NCI-H2227 (cell line): ENCODE data around the gene MAPK11.

ENCODE experiments used
- DNase-seq: peaks from one replicate; lab custom pipeline; 2025; ENCODE audit not compliant: unreplicated experiment; lab: John Stamatoyannopoulos, UW

MAPK11 gene

DNA sequence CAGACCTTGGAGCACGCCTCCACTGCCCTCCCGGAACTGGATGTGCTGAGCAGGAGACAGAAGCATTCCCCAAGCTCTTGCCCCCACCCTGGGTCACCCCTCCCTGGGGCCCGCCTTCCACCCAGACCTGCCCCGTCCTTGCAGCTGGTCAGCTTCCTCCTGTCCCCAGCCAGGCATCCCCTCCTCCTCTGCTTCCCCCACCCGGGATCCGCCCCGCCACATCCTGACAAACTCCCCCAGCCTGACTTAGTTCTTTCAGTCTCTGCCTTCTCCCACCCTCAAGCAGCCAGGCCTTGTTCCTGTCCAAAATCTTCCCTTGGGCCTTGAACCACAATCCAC is 38.4 kb upstream of the MAPK11 start:
- DNase-seq = no peak

GRCh38 chr22:50307890-50308596 is 37.9 kb upstream of the MAPK11 start:
- no peak for DNase-seq

- peak; percentile 80 for DNase-seq
Observed at GRCh38 chr22:50306753-50307749, 36.9 kb upstream of the MAPK11 start, which contains the start of gene PLXNB2. Gene PLXNB2, minus strand, starts transcription at chr22:50307646. Its CDS starts 17,062 bp downstream, at chr22:50290584.

DNA sequence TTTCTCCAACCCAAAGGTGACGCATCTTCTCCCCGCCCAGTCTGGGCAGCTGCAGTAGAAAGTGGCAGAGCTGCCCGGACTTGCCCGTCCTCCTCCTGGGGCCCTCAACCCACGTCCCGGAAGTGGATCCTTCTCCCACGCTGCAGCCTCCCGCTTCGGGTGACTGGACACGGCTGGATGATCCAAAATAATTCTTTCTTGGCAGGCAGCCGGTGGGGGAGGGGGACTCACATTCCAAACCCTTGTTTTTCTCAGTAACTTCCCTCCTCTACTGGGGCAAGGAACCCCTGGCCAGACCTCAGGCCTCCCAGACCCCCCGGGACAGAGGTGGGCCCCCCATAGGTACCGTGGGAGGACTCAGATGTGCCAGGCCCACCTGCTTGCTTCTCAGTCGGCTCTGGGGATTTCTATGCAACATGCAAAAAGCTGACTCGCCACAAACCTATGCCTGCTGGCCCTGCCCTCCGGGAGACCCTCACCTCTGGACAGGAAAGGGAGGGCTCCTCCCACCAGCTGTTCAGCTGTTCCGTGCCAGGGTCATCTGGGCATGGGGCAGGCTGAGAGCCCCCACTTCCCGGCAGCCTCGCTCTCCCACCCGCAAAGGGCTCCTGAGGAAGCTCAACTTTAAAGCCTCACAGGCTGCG is 35.9 kb upstream of the MAPK11 start:
- DNase-seq = peak; percentile 17

- no peak for DNase-seq
Observed at GRCh38 chr22:50305393-50305922, 35.3 kb upstream of the MAPK11 start.

DNA sequence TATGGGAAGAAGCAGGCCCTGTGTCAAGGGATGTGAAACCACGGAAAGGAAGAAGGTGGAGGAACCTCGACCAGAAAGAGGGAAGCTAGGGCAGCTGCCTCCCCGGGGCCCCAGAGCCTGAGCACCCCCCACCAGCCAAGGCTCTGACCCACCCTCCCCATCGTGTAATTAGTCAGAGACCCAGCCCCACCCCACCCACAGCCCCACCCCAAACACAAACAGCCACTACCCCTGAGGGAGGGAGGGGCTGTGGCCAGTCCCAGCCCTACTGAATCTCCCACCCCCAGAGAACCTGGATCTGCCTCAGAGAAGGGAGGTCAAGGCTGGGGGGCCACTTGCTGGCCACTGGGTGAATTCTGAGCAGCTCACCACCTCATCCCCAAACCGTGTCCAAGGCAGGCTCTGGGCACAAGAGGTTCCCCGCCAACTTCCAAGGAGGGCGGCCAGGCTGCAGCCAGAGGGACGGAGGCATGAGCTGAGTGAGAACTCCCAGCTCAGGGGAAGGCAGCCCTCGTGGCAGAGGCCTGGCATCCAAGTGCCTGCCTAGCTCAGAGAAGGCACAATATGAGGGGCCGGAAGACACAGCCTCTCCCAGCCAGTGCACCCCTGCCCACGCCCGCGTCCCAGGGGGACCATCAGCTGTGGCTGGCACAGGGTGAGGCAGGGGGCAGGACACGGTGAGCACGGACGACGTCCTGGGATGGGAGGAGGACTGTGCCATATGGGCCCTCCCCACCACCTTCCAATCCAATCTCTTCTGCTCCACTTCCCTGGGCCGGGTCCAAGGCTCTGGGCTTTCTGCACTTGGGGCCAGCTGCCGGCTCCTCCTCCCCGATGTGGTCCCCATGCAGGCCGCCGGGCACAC is 34.6 kb upstream of the MAPK11 start:
- DNase-seq = no peak

- no peak for DNase-seq
Observed at GRCh38 chr22:50303848-50304527, 33.8 kb upstream of the MAPK11 start.

GRCh38 chr22:50303515-50303847 is 33.3 kb upstream of the MAPK11 start:
- DNase-seq = no peak

DNA sequence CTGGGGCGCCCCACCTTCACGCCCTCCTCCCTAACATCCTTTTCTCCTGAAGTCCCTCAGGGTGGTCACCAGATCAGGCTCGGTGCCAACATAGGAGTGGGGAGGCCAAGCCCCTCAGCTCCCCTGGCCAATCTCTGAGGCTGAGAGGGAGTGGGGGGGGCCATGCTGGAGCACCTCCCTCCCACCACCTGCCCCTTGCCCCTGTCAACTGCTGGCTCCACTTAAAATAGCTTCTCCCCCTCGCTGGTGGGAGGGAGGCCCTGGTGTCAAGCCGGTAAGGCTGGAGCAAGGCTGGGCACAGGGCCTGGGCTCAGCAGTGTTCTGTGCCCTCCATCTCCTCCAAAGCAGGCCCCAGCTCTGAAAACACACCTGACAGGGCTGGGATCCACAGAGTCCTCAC is 32.4 kb upstream of the MAPK11 start:
- DNase-seq = peak; percentile 20

DNA sequence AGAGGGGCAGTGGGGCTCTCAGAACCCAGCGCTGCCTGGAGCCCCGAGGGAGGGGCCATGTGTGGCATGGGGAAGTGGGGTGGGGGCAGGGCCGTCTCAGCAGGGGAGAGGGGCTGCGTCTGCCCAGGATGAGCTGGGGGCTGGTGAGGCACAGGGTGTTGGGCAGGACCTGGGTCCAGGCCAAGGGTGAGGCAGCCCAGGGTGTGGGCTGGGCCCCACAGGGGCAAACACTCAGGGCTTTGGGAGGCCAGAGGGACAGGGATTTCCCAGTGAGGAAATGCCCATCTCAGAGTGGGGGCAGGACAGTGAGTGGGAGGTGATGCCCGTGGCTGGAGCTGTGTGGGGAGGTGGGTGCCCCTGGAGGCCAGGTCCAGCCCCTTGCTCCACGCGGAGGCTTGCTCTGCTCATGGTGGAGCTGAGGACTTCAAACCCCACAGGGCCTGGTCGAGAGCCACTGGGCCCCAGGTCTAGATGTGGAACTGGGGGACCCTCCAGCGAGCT is 31.9 kb upstream of the MAPK11 start:
- no peak for DNase-seq

DNA sequence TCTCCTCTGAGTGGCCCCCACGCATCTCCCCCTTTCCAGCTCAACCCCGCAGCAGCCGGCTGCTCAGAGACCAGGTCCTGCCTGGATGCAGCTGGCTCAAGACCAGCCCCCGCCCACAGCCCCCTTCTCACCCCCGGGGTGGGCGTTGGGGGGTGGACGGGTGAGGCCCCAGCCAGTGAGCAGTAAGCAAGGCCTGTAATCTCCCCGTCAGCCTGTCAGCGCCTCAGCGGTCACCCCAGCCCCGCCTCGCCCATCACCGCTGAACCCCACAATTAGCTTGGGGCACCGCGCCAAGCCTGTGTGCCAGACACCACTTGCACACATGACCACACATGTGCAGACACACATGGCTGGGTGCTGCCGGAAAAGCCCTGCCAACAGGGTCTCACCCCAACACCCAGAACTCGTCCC is 31.4 kb upstream of the MAPK11 start:
- peak; percentile 76 for DNase-seq

- no peak for DNase-seq
Observed at GRCh38 chr22:50300620-50301257, 30.6 kb upstream of the MAPK11 start.

DNA sequence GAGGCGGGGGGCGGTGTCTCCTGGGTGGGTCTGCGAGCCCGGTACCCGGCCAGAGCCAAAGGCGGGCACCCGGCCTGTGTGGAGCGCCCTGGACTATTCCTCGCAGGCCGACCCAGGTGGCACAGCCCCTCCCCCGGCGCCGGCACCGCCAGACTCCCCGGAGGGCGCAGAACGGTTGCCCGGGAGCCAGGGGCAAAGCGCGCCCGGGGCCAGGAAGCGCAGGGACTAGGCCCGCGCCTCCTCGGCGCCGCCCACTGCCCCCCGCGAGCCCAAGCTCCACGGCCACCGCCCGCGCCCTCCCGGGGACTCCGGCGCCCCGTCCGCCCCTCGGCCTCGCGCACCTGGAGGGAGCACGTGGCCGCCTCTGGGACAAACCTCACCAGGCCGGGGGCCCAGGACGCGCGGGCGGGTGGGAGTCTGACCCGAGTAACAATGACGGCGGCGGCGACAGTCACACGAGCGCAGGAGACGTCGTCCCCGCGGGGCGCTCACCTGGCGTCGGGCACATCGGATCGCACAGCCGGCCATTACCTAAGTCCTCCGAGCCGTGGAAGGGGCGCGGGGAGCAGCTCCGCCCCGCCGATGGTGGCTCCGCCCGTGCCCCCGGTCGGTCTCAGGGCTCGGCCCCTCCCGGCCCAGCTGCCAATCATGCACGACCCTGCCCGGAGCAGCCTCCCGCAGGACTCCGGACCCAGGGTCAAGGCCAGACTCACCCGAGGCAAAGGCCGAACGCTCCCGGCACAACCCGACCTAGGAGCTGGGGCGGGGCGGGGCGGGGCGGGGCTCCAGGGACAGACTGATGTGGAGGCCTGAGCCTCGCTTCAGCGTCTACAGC is 29.8 kb upstream of the MAPK11 start:
- no peak for DNase-seq

DNA sequence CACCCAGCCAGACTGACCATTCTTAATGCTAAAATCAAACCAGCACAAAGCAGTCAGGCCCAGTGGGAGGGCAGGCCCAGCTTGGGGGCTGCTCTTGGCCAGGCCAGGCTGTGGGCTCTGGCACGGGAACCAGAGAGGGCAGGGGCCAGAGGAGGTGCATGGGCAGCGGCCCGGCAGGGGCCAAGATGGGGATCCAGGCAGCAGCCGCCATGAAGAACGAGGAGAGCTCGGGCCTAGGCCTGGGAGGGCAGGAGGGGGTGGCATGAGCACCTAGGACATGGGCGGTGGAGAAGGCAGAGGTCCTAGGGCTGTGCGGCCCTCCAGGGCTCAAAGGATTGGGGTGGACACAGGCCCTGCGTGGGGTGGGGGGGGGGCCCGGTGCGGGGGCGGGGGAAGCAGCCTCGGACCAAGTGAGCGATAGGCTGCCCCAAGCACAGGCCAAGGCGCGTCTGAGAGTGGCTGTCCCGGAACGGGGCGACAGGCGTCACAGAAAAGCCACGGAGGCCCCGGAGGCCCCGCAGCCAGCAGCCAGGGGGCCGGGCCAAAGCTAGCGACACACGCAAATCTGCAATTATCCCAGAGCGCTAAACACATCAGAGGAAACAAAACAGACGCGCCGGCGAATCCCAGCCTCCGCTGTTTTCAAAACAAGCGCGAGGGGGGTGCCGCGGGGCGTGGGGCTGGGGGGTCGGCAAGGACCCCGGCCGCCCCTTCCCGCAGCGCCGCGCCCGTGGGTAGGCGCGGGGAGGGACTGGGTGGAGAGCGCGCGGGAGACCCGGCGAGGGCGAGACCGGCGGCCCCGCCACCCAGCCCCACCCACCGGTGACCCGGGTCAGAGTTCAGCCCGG is 29.0 kb upstream of the MAPK11 start:
- DNase-seq = peak; percentile 12

DNA sequence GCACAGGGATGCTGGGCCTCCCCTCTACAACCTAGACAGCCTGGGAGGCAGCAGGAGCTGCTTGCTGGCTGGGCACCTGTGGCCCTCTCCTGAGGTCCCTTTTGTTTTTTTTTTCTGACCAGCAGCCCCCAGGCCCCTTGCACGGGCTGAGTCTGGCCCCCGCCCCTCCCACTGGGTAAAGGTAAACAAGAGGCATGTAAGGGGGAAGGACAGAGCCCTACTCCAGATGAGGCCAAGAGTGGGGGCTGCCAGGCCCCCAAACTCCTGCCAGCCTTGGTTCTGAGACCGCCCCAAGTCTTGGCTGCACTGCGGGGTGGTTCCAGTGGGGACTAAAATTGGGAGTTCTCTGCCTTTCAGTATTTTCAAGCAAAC is 28.1 kb upstream of the MAPK11 start:
- no peak for DNase-seq

DNA sequence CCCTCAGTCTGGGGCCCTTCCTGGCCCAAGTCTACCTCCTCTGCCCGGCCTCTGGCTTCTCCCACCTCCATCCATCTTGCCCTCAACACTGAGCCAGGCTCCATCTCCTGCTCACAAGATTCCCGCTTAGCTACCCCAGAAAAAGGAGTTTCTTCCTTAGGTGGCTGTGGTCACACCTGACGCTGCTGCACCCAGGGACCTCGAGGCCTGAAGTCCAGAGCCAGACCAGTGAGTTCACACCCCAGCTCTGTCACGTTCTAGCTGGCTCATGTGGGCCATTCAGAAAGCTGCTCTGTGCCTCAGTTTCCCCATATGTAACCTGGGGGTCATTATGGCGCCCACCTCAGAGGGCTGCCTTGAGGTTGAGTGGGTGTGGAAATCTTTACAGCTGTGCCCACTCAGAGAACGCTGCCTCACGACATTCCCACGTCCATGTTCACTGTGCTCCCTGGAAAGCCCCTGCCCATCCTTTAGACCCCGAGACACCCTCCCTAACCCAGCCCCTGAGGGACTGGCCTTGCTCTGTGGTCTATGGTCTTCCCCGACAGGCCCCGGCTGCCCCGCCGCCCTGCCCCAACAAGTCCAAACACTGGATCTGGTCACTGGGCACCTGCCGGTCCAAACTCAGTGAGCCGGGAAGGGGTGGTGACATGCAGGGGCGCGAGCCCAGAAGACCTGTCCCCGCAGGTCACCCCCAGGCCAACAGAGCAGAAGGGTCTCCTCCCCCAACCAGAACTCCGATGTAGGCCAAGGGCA is 27.5 kb upstream of the MAPK11 start:
- no peak for DNase-seq
